H1 (cell line): ENCODE results near the gene TIMM23. TPM values are rescaled to one million over a fixed set of nuclear protein-coding genes. Genes with fewer than 3 reads are reported as not detected.

Experiments used
- CTCF ChIA-PET: fragments of 300-600 bp; sonication (Branson Sonifier 250); formaldehyde crosslinking; loops from one replicate; lab custom pipeline; 2021; ENCODE audit not compliant: partially characterized antibody; lab: Charles Lee
- POLR2A ChIA-PET: fragments of 300-600 bp; sonication (Branson Sonifier 250); formaldehyde crosslinking; loops from one replicate; lab custom pipeline; 2021; ENCODE audit warnings: inconsistent platforms; ENCODE audit not compliant: partially characterized antibody; lab: Charles Lee
- DNase-seq, 2 experiments: peaks; one replicate each; pipeline versions ENCODE4 v3.0.0 to v3.0.0-alpha.2; 2010 to 2022; ENCODE audit warnings: low spot score in 2 of 2, low read depth in 1 of 2, mixed read lengths in 1 of 2
- FAIRE-seq: peaks from 2 replicates; lab custom pipeline; 2011; peaks lifted over from hg19 to GRCh38; lab: Jason Lieb, UNC
- H2AFZ ChIP-seq: 2 replicates; pipeline ENCODE4 v1.8.1; 2012; ENCODE audit warnings: low read length, inconsistent platforms
- H2AK5ac ChIP-seq: 2 replicates; pipeline ENCODE4 v1.6.1; 2013; ENCODE audit warnings: low read depth, low read length
- H2BK120ac ChIP-seq: replicated peaks from 2 replicates; pipeline ENCODE3; 2013; ENCODE audit warnings: low read depth, low read length, inconsistent platforms
- H2BK12ac ChIP-seq: 2 replicates; pipeline ENCODE4 v1.6.1; 2013; ENCODE audit warnings: low read depth, low read length
- H2BK15ac ChIP-seq: 2 replicates; pipeline ENCODE4 v1.6.1; 2013; ENCODE audit warnings: low read length
- H2BK20ac ChIP-seq: 2 replicates; pipeline ENCODE4 v1.6.1; 2013; ENCODE audit warnings: low read length
- H2BK5ac ChIP-seq: 2 replicates; pipeline ENCODE4 v1.6.1; 2013; ENCODE audit warnings: low read depth, low read length
- H3K14ac ChIP-seq: 2 replicates; pipeline ENCODE4 v1.6.1; 2013; ENCODE audit warnings: inconsistent platforms; ENCODE audit not compliant: insufficient read length
- H3K18ac ChIP-seq: 2 replicates; pipeline ENCODE4 v1.6.1; 2013; ENCODE audit warnings: low read length; ENCODE audit errors: extremely low read depth
- H3K23ac ChIP-seq: 2 replicates; pipeline ENCODE4 v1.6.1; 2013; ENCODE audit warnings: inconsistent platforms; ENCODE audit not compliant: insufficient read length
- H3K23me2 ChIP-seq: 2 replicates; pipeline ENCODE4 v1.6.1; 2013; ENCODE audit warnings: low read depth, low read length
- H3K27ac ChIP-seq: 2 replicates; pipeline ENCODE4 v1.6.1; 2011; ENCODE audit warnings: low read depth, low read length, inconsistent platforms
- H3K27me3 ChIP-seq, 4 experiments: replicated peaks in 1 of 4; 1 replicate in 1 of 4; 2 replicates in 3 of 4; pipeline versions ENCODE4 v1.6.1 to v1.8.1; 2011 to 2013; ENCODE audit warnings: low read length in 3 of 4, mild to moderate bottlenecking in 3 of 4, inconsistent platforms in 2 of 4, mixed read lengths in 2 of 4, moderate library complexity in 1 of 4; ENCODE audit not compliant: control insufficient read depth in 3 of 4, insufficient read depth in 3 of 4; ENCODE audit errors: extremely low read depth in 1 of 4
- H3K36me3 ChIP-seq, 4 experiments: 2 replicates each; pipeline versions ENCODE4 v1.6.1 to v1.8.1; 2011 to 2013; ENCODE audit warnings: mild to moderate bottlenecking in 4 of 4, low read length in 3 of 4, moderate library complexity in 2 of 4, control low read depth in 1 of 4, inconsistent platforms in 1 of 4; ENCODE audit not compliant: insufficient read depth in 4 of 4, control insufficient read depth in 2 of 4
- H3K4ac ChIP-seq: replicated peaks from 2 replicates; pipeline ENCODE3; 2013; ENCODE audit warnings: low read length, low read depth, mixed read lengths, inconsistent platforms; ENCODE audit not compliant: insufficient read length
- H3K4me1 ChIP-seq, 4 experiments: replicated peaks in 1 of 4; 1 replicate in 1 of 4; 2 replicates in 3 of 4; pipeline versions ENCODE4 v1.6.1 to v1.8.1; 2011 to 2013; ENCODE audit warnings: low read length in 3 of 4, inconsistent platforms in 2 of 4, mixed read lengths in 1 of 4; ENCODE audit not compliant: insufficient read depth in 4 of 4, control insufficient read depth in 3 of 4
- H3K4me2 ChIP-seq, 2 experiments: 2 replicates each; pipeline versions ENCODE4 v1.6.1 to v1.8.1; 2011 to 2013; ENCODE audit warnings: low read depth in 2 of 2, low read length in 2 of 2, control low read depth in 1 of 2, inconsistent platforms in 1 of 2, mild to moderate bottlenecking in 1 of 2; ENCODE audit not compliant: insufficient read depth in 1 of 2
- H3K4me3 ChIP-seq, 4 experiments: fragments of 200-600, 300-600 bp in 1 of 4; sonication (generic), shearing (Covaris generic), sonication (Bioruptor Twin) in 1 of 4; 2 replicates each; pipeline versions ENCODE4 v1.5.1 to v1.8.1; 2011 to 2016; ENCODE audit warnings: low read length in 4 of 4, low read depth in 3 of 4, control low read depth in 2 of 4, inconsistent platforms in 2 of 4, mild to moderate bottlenecking in 2 of 4, mixed read lengths in 1 of 4, moderate library complexity in 1 of 4; ENCODE audit not compliant: insufficient read depth in 2 of 4; ENCODE audit errors: extremely low read depth in 1 of 4
- H3K56ac ChIP-seq: replicated peaks from 2 replicates; pipeline ENCODE3; 2013; ENCODE audit warnings: low read depth, mild to moderate bottlenecking, mixed read lengths, low read length, inconsistent platforms; ENCODE audit not compliant: insufficient read length
- H3K79me1 ChIP-seq: 2 replicates; pipeline ENCODE4 v1.6.1; 2013; ENCODE audit warnings: low read depth, low read length, control low read depth
- H3K79me2 ChIP-seq, 2 experiments: 2 replicates each; pipeline versions ENCODE4 v1.6.1 to v1.8.1; 2012 to 2013; ENCODE audit warnings: low read length in 2 of 2, mild to moderate bottlenecking in 2 of 2, inconsistent platforms in 1 of 2; ENCODE audit not compliant: insufficient read depth in 2 of 2, control insufficient read depth in 1 of 2
- H3K9ac ChIP-seq, 4 experiments: replicated peaks in 1 of 4; 1 replicate in 1 of 4; 2 replicates in 3 of 4; pipeline versions ENCODE4 v1.6.1 to v1.8.1; 2011 to 2013; ENCODE audit warnings: low read depth in 3 of 4, low read length in 3 of 4, control low read depth in 2 of 4, mild to moderate bottlenecking in 2 of 4, moderate library complexity in 2 of 4, inconsistent platforms in 1 of 4; ENCODE audit errors: extremely low read depth in 1 of 4
- H3K9me3 ChIP-seq, 2 experiments: 2 replicates each; pipeline versions ENCODE4 v1.6.1 to v1.8.1; 2012 to 2013; ENCODE audit warnings: mild to moderate bottlenecking in 2 of 2, moderate library complexity in 2 of 2, control low read depth in 1 of 2, inconsistent platforms in 1 of 2, low read depth in 1 of 2, low read length in 1 of 2, mixed read lengths in 1 of 2; ENCODE audit not compliant: insufficient read depth in 2 of 2
- H4K20me1 ChIP-seq, 2 experiments: replicated peaks in 1 of 2; 2 replicates each; pipeline versions ENCODE3 to v1.8.1; 2011 to 2013; ENCODE audit warnings: inconsistent platforms in 2 of 2, low read length in 2 of 2, mild to moderate bottlenecking in 1 of 2; ENCODE audit not compliant: insufficient read depth in 2 of 2, control insufficient read depth in 1 of 2
- H4K5ac ChIP-seq: 2 replicates; pipeline ENCODE4 v1.6.1; 2013; ENCODE audit warnings: low read length, low read depth, mixed read lengths, inconsistent platforms; ENCODE audit not compliant: insufficient read length
- H4K8ac ChIP-seq: 2 replicates; pipeline ENCODE4 v1.8.0; 2013; ENCODE audit warnings: mild to moderate bottlenecking, moderate library complexity, low read length, inconsistent platforms; ENCODE audit not compliant: insufficient read depth; ENCODE audit errors: extremely low read depth
- H4K91ac ChIP-seq: replicated peaks from 2 replicates; pipeline ENCODE3; 2013; ENCODE audit warnings: low read length, mixed read lengths, inconsistent platforms; ENCODE audit not compliant: insufficient read length
- BACH1 ChIP-seq: IDR thresholded peaks from 2 replicates; pipeline ENCODE4 v1.6.1; 2012; ENCODE audit warnings: low read length, improper control_type of control experiment
- GABPA ChIP-seq: IDR thresholded peaks from 2 replicates; pipeline ENCODE4 v1.6.1; 2011; ENCODE audit warnings: mild to moderate bottlenecking, low read length, moderate library complexity, borderline replicate concordance; ENCODE audit not compliant: insufficient read depth
- JUND ChIP-seq: IDR thresholded peaks from 2 replicates; pipeline ENCODE4 v1.6.1; 2011; ENCODE audit warnings: mild to moderate bottlenecking, improper control_type of control experiment, low read length
- PHF8 ChIP-seq: fragments of 200-600 bp; sonication (generic); conservative IDR thresholded peaks from 2 replicates; pipeline ENCODE4 v1.7.1; 2012; ENCODE audit warnings: low read depth, mild to moderate bottlenecking, inconsistent platforms, low read length, moderate library complexity
- SIN3A ChIP-seq, 2 experiments: IDR thresholded peaks in 1 of 2; conservative IDR thresholded peaks in 1 of 2; 2 replicates each; pipeline ENCODE4 v1.6.1; 2011 to 2012; ENCODE audit warnings: low read length in 2 of 2, improper control_type of control experiment in 1 of 2, low read depth in 1 of 2, mild to moderate bottlenecking in 1 of 2
- SIRT6 ChIP-seq: IDR thresholded peaks from one replicate; pipeline ENCODE4 v1.7.1; 2012; ENCODE audit warnings: low read length, inconsistent platforms
- SP1 ChIP-seq: IDR thresholded peaks from 2 replicates; pipeline ENCODE4 v1.6.1; 2011; ENCODE audit warnings: low read depth, low read length
- WGBS, 2 experiments: shearing (Covaris generic) in 1 of 2; methylation state at CpG; one replicate each; pipeline versions ENCODE4 v1.1.6 to v1.1.7; 2013 to 2015; ENCODE audit warnings: low lambda C conversion rate in 2 of 2, mixed read lengths in 2 of 2, inconsistent platforms in 1 of 2, low coverage in 1 of 2, missing lambda C conversion rate in 1 of 2; ENCODE audit not compliant: insufficient replicate concordance in 2 of 2, insufficient coverage in 1 of 2, insufficient read length in 1 of 2; ENCODE audit errors: extremely low coverage in 1 of 2, missing lambda C conversion rate in 1 of 2; 5-methylcytosine and 5-hydroxymethylcytosine counted together
- polyA plus RNA-seq, 7 experiments: library from polyadenylated mRNA; depleted of rRNA in 3 of 7; stranded (reverse) in 5 of 7; unstranded in 2 of 7; fragments of >200 nt in 5 of 7; fragments of 200-250 nt in 2 of 7; gene quantifications; 1 replicate in 5 of 7; 2 replicates in 1 of 7; 4 replicates in 1 of 7; pipeline versions ENCODE4 v1.2.1 to v1.2.3, GENCODE V29; 2011 to 2013; ENCODE audit warnings: missing spikeins in 2 of 7, mixed read lengths in 2 of 7
- total RNA-seq: library from RNA; stranded (reverse); fragmentation: NEBNext Ultra II Directional; extraction: Animal tissue kit (Norgen Biotek cat#: 25700); gene quantifications from 2 replicates; pipeline ENCODE4 v1.2.1, GENCODE V29; 2021

The TIMM23 gene
- total and polyA plus RNA-seq, 2 of the 8 experiments (the other 6 are each of a cell fraction or from before 2014, with no cell fraction given), result 101 to 130 TPM

DNA sequence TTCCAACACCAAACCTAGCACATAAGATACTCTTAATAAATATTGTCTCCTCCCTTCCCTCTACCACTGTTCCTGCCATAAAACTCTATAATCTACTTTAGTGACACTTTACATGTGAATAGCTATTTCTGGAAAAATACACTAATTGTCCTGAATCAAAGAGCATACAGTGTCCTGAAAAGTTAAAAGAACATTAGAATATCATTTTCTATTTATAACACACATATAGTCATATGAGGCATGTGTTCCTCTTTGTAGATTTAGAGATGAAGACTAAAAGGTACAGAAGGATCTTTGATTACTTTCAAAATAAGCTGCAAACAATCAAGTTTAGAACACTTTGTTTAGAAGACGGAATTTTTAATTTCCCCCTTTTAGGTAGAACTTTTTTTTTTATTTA lies 44.5 kb downstream of the TIMM23 start:
- Histone ChIP-seq H2BK15ac (no peak overlapping the region), H2BK20ac (no peak overlapping the region), H3K9ac (no peak overlapping the region), H3K14ac (no peak overlapping the region), H3K56ac (no peak overlapping the region), H3K23ac (no peak overlapping the region), H3K79me1 (peaks cover 2% of the 10 kb centered on the region; the same call in 1 of the 2 replicates), H2BK120ac (no peak overlapping the region), H2BK5ac (no peak overlapping the region), H3K4me3 (no peak overlapping the region), H3K4me1 (peaks cover 0 to 7% (median 3%) of the 10 kb centered on the region in 4 experiments; a peak in 3 of 7 replicates), H3K4me2 (no peak overlapping the region), H3K18ac (no peak overlapping the region), H4K20me1 (peaks cover 7 to 10% of the 10 kb centered on the region in 2 experiments), H3K79me2 (peaks cover 3 to 50% of the 10 kb centered on the region in 2 experiments; a peak in 3 of 4 replicates), H3K23me2 (no peaks in the 10 kb centered on the region), H3K36me3 (peaks cover 0 to 24% (median 9%) of the 10 kb centered on the region in 4 experiments; a peak in 6 of 8 replicates), H4K8ac (no peak overlapping the region), H4K5ac (no peak overlapping the region), H3K27me3 (no peaks in the 10 kb centered on the region), H3K9me3 (no peaks in the 10 kb centered on the region), H4K91ac (no peak overlapping the region), H3K27ac (no peak overlapping the region), H3K4ac (no peak overlapping the region), H2AK5ac (no peak overlapping the region), H2AFZ (no peak overlapping the region), H2BK12ac (no peak overlapping the region)
- 81% methylated on average over 1 of the region's 1 CpG; no CpG with 5 or more reads in 1 of the 2 experiments for WGBS, 2 experiments
- POLR2A ChIA-PET, result no interaction called here
- DNase-seq (no peak), FAIRE-seq (no peak)
- CTCF ChIA-PET, result interaction anchor here (0.5 to 1.7 kb wide), 2 partner anchors 10 to 64 kb away, joined by 3 to 5 read pairs; no protein-coding TSS in a partner anchor
- TF ChIP-seq SIN3A (conservative IDR thresholded peaks at IDR 0.05 in 1 of 2, IDR thresholded peaks at IDR 0.05 in 1 of 2; ENCODE audit: low read depth in 1 of 2, low read length in 2 of 2) (no peak), BACH1 (no peak), GABPA (no peak), PHF8 (no peak), JUND (no peak), SP1 (no peak), SIRT6 (no peak)
